HCT116 (cell line): ENCODE measurements around the gene RWDD3. TPM values are rescaled to one million over a fixed set of nuclear protein-coding genes. Genes with fewer than 3 reads are reported as not detected.

ENCODE experiments used
- ATAC-seq: fragments of 200-7000 bp; cut with Tn5 transposase; 2 replicates; pipeline ENCODE4 v1.9.1; 2020; ENCODE audit warnings: mild to moderate bottlenecking, moderate library complexity
- BruUV-seq: library from RNA; stranded (reverse); fragments of 400-500 nt; replicated peaks from 2 replicates; lab custom pipeline; 2021; lab: Mats Ljungman, UMichigan
- CTCF ChIA-PET: fragments of 300-600 bp; sonication (Branson Sonifier 250); formaldehyde crosslinking; loops from one replicate; lab custom pipeline; 2021; ENCODE audit warnings: antibody characterized with exemption; lab: Charles Lee
- POLR2A ChIA-PET: fragments of 300-600, 350-600 bp; sonication (Branson Sonifier 250); formaldehyde crosslinking; loops from one replicate; lab custom pipeline; 2021; ENCODE audit warnings: antibody characterized with exemption; lab: Charles Lee
- RAD21 ChIA-PET, 2 experiments: fragments of 300-600 bp; sonication (Branson Sonifier 250); formaldehyde crosslinking; loops; one replicate each; lab custom pipeline; 2023; ENCODE audit warnings: low total read pairs in 2 of 2; ENCODE audit not compliant: uncharacterized antibody in 2 of 2, unreplicated experiment in 2 of 2, low non-redundant PET in 1 of 2; lab: Charles Lee
- DNase-seq: peaks from one replicate; pipeline ENCODE4 v3.0.0-alpha.2; 2010; ENCODE audit warnings: low read depth, low spot score
- H2AFZ ChIP-seq: fragments of 200-600 bp; shearing (Covaris generic), sonication (generic); 2 replicates; pipeline ENCODE4 v1.6.1; 2017; ENCODE audit warnings: low read depth, mixed run types, mixed read lengths, antibody characterized with exemption, low read length; ENCODE audit not compliant: poor library complexity, severe bottlenecking
- H3K27ac ChIP-seq: 2 replicates; pipeline ENCODE4 v1.5.1; 2012; ENCODE audit warnings: low read depth, low read length
- H3K27me3 ChIP-seq: fragments of 200-600 bp; sonication (generic); 2 replicates; pipeline ENCODE4 v1.6.1; 2016; ENCODE audit warnings: mixed run types, low read length, mixed read lengths; ENCODE audit not compliant: insufficient read depth
- H3K36me3 ChIP-seq, 2 experiments: fragments of 200-500 bp in 1 of 2; fragments of 200-600 bp in 1 of 2; sonication (Bioruptor generic) in 1 of 2; sonication (generic) in 1 of 2; 2 replicates each; pipeline versions ENCODE4 v1.5.1 to v1.6.1; 2014 to 2016; ENCODE audit warnings: low read length in 2 of 2, inconsistent platforms in 1 of 2, mixed read lengths in 1 of 2, mixed run types in 1 of 2; ENCODE audit not compliant: insufficient read depth in 2 of 2, control insufficient read depth in 1 of 2
- H3K4me1 ChIP-seq, 2 experiments: fragments of 200-600 bp in 1 of 2; sonication (generic) in 1 of 2; 2 replicates each; pipeline versions ENCODE4 v1.5.1 to v1.6.1; 2012 to 2017; ENCODE audit warnings: low read length in 2 of 2, inconsistent platforms in 1 of 2, mild to moderate bottlenecking in 1 of 2, mixed read lengths in 1 of 2, mixed run types in 1 of 2, moderate library complexity in 1 of 2; ENCODE audit not compliant: insufficient read depth in 2 of 2, control insufficient read depth in 1 of 2
- H3K4me2 ChIP-seq: fragments of 200-600 bp; sonication (generic); 2 replicates; pipeline ENCODE4 v1.6.1; 2017; ENCODE audit warnings: mixed run types, low read length, mixed read lengths
- H3K4me3 ChIP-seq, 2 experiments: fragments of 200-600 bp in 1 of 2; sonication (generic) in 1 of 2; replicated peaks in 1 of 2; 2 replicates each; pipeline ENCODE4 v1.5.1; 2011 to 2016; ENCODE audit warnings: low read length in 2 of 2, control low read depth in 1 of 2, low read depth in 1 of 2, mild to moderate bottlenecking in 1 of 2, mixed read lengths in 1 of 2, mixed run types in 1 of 2
- H3K79me2 ChIP-seq: fragments of 200-600 bp; sonication (generic); 2 replicates; pipeline ENCODE4 v1.6.1; 2017; ENCODE audit warnings: mild to moderate bottlenecking, mixed run types, low read length, moderate library complexity, mixed read lengths; ENCODE audit not compliant: insufficient read depth
- H3K9ac ChIP-seq: fragments of 200-600 bp; sonication (generic); 2 replicates; pipeline ENCODE4 v1.6.1; 2016; ENCODE audit warnings: low read length, mixed read lengths
- H3K9me2 ChIP-seq: fragments of 200-600 bp; sonication (generic), shearing (Covaris generic); 2 replicates; pipeline ENCODE4 v1.6.1; 2017; ENCODE audit warnings: mixed run types, mild to moderate bottlenecking, moderate library complexity; ENCODE audit not compliant: insufficient read depth
- H3K9me3 ChIP-seq, 2 experiments: fragments of 200-500 bp in 1 of 2; fragments of 200-600 bp in 1 of 2; sonication (Bioruptor generic) in 1 of 2; sonication (generic) in 1 of 2; 2 replicates each; pipeline ENCODE4 v1.6.1; 2014 to 2017; ENCODE audit warnings: low read length in 2 of 2, mixed read lengths in 2 of 2, inconsistent platforms in 1 of 2, low read depth in 1 of 2, mild to moderate bottlenecking in 1 of 2, mixed run types in 1 of 2, moderate library complexity in 1 of 2; ENCODE audit not compliant: control insufficient read depth in 1 of 2, insufficient read depth in 1 of 2
- H4K20me1 ChIP-seq: fragments of 200-600 bp; sonication (generic), shearing (Covaris generic); 2 replicates; pipeline ENCODE4 v1.6.1; 2017; ENCODE audit warnings: mixed run types, mild to moderate bottlenecking, moderate library complexity; ENCODE audit not compliant: insufficient read depth
- EGR1 ChIP-seq: IDR thresholded peaks from 2 replicates; pipeline ENCODE4 v1.6.1; 2012; ENCODE audit warnings: low read depth
- ELF1 ChIP-seq: IDR thresholded peaks from 2 replicates; pipeline ENCODE4 v1.6.1; 2012; ENCODE audit warnings: low read depth, borderline replicate concordance
- POLR2AphosphoS5 ChIP-seq: IDR thresholded peaks from 2 replicates; pipeline ENCODE4 v1.6.1; 2011; ENCODE audit warnings: mild to moderate bottlenecking, low read depth, low read length, moderate library complexity
- RAD21 ChIP-seq: IDR thresholded peaks from 2 replicates; pipeline ENCODE4 v1.6.1; 2012; ENCODE audit warnings: low read depth, mild to moderate bottlenecking
- SP1 ChIP-seq: IDR thresholded peaks from 2 replicates; pipeline ENCODE4 v1.6.1; 2012; ENCODE audit warnings: low read depth
- TCF7L2 ChIP-seq: IDR thresholded peaks from 2 replicates; pipeline ENCODE4 v1.7.0; 2011; ENCODE audit warnings: borderline replicate concordance, inconsistent platforms; ENCODE audit not compliant: insufficient read depth, insufficient read length; ENCODE audit errors: extremely low read depth
- ZNF274 ChIP-seq: fragments of 200-500 bp; sonication (Bioruptor generic); IDR thresholded peaks from 2 replicates; pipeline ENCODE4 v1.6.1; 2014; ENCODE audit warnings: mild to moderate bottlenecking, low read depth, low read length, inconsistent platforms
- intact Hi-C: fragments of 100-400 bp; cut with micrococcal nuclease; formaldehyde crosslinking; loops from 2 replicates; pipeline ENCODE4 v1.10.0; 2022
- total RNA-seq: library from RNA; stranded (reverse); gene quantifications from one replicate; pipeline ENCODE4 v1.2.1, GENCODE V29; 2021; ENCODE audit not compliant: unreplicated experiment
- TF ChIP-seq, protein P1 (sequence below): IDR thresholded peaks from 2 replicates; pipeline ENCODE4 v1.6.1; 2012; ENCODE audit warnings: low read depth
- TF ChIP-seq, protein P2 (sequence below): IDR thresholded peaks from 2 replicates; pipeline ENCODE4 v1.6.1; 2012

RWDD3 gene
- total RNA-seq, 1 experiment from 2014 or later: 12.4 TPM

DNA sequence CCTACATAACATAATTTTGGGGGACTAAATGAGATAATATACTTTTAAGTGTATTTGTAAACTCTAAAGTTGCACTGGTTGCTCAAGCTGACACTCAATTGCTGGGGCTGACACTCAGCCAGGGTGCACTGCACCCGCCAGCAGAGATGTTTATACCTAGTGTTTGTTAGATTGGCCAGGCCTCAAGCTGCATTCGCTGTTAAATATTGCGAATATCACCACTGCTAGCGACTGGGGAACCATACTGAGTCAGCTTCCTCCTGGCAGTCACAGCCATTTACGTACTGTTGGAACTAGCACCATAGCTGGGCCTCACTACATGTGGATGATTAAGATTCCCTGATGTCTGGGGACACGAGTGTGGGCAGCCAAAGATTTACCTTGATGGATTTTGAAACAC is 12.7 kb upstream of the RWDD3 start:
- no peak overlapping the region for H3K9ac ChIP-seq
- no TSS peak for BruUV-seq
- ChIA-PET CTCF (no interaction called here), RAD21 (no interaction called here), POLR2A (no interaction called here)
- H3K36me3 ChIP-seq: no peaks in the 10 kb centered on the region
- no peak overlapping the region for H3K4me2 ChIP-seq
- no peak overlapping the region for H2AFZ ChIP-seq
- intact Hi-C loops: no loop called here
- H3K79me2 ChIP-seq: no peaks in the 10 kb centered on the region
- TF ChIP-seq ZNF274 (no peak), ELF1 (no peak), TCF7L2 (no peak), RAD21 (no peak), POLR2AphosphoS5 (no peak), EGR1 (no peak), SP1 (no peak)
- TF ChIP-seq, protein P1, sequence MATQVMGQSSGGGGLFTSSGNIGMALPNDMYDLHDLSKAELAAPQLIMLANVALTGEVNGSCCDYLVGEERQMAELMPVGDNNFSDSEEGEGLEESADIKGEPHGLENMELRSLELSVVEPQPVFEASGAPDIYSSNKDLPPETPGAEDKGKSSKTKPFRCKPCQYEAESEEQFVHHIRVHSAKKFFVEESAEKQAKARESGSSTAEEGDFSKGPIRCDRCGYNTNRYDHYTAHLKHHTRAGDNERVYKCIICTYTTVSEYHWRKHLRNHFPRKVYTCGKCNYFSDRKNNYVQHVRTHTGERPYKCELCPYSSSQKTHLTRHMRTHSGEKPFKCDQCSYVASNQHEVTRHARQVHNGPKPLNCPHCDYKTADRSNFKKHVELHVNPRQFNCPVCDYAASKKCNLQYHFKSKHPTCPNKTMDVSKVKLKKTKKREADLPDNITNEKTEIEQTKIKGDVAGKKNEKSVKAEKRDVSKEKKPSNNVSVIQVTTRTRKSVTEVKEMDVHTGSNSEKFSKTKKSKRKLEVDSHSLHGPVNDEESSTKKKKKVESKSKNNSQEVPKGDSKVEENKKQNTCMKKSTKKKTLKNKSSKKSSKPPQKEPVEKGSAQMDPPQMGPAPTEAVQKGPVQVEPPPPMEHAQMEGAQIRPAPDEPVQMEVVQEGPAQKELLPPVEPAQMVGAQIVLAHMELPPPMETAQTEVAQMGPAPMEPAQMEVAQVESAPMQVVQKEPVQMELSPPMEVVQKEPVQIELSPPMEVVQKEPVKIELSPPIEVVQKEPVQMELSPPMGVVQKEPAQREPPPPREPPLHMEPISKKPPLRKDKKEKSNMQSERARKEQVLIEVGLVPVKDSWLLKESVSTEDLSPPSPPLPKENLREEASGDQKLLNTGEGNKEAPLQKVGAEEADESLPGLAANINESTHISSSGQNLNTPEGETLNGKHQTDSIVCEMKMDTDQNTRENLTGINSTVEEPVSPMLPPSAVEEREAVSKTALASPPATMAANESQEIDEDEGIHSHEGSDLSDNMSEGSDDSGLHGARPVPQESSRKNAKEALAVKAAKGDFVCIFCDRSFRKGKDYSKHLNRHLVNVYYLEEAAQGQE: no peak
- TF ChIP-seq, protein P2, sequence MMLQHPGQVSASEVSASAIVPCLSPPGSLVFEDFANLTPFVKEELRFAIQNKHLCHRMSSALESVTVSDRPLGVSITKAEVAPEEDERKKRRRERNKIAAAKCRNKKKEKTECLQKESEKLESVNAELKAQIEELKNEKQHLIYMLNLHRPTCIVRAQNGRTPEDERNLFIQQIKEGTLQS: no peak
- H3K9me2 ChIP-seq: no peaks in the 10 kb centered on the region
- H4K20me1 ChIP-seq: no peaks in the 10 kb centered on the region
- H3K27me3 ChIP-seq: no peaks in the 10 kb centered on the region
- H3K27ac ChIP-seq: no peak overlapping the region
- DNase-seq: no peak
- H3K4me3 ChIP-seq: no peak overlapping the region
- ATAC-seq: no peak
- H3K4me1 ChIP-seq: no peaks in the 10 kb centered on the region
- no peaks in the 10 kb centered on the region for H3K9me3 ChIP-seq
